Dedifferentiated amniotic fluid mesenchymal stem cell (primary cell): ENCODE measurements around the gene KDM7A.

ENCODE experiments used
- DNase-seq: peaks from one replicate; pipeline ENCODE4 v3.0.0-alpha.2; 2016; ENCODE audit errors: extremely low spot score

KDM7A gene

DNA sequence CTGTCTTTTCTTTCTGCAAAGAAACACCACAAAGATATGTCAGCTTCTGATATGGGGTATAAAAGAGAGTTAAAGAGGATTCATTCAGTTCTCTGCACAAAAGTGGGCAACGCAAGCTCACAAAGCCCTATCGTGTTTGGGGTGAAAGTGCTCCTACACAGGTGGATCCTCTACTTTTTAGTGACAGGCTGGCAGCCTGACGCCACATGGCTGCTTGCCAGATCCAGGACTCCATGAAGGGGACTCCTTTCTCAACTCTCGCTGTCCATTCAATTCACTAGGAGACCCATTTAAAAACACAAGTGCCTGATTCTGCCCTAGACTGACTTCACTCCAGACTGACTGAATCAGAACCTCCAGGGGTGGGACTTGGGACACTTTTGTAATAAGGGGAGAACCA is 122.0 kb downstream of the KDM7A start:
- DNase-seq, result no peak

DNA sequence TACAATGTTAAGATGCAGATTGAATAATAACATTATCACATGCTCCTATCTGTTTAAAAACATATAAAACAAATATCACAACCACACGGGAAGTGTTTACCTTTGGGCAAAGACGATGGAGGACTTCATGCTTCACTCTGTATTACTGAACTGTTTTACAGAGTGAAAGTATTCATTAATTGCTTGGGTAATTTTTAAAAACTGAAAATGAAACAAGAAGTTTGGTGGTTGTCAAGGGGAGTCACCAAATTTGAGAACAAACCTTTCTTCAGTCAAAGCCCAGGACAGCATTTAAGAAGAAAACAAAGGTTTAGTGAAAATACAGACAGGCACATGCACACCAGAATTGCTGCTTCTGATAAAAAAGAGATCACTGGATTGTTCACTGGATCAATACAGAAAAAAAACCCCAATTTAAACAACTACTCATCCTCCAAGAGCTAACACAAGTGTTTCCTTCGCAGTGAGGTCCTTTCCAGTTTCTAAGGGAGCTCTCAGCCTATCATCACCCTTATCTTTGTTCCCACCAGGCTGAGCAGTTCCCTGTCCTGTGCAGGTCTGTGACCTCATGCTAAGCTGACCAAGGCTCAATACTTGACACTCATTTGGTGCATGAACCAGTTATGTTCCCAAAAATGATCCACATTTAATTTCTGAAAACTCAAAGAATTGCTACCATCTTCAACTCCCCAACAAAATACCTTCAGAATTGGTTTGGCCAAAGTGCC is 122.8 kb downstream of the KDM7A start:
- no peak for DNase-seq

DNA sequence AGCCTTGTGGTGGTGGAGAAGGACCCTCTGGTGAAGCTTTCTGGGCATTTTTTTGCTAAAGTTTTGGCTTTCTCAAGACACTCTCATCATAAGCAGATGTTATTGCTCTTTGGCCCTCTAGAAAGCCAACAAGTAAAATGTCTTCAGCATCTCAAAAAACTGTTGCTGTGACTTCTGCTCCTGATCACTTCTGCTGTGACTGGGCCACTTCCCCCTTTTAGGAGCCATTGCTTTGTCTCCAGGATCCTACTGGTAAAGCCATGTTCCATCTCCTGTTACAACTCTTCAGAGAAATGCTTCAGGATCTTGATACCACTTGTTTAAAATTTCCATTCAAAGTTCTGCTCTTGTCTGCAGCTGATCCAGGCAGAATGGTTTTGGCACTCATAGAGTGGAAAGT is 125.0 kb downstream of the KDM7A start:
- DNase-seq, result no peak

DNA sequence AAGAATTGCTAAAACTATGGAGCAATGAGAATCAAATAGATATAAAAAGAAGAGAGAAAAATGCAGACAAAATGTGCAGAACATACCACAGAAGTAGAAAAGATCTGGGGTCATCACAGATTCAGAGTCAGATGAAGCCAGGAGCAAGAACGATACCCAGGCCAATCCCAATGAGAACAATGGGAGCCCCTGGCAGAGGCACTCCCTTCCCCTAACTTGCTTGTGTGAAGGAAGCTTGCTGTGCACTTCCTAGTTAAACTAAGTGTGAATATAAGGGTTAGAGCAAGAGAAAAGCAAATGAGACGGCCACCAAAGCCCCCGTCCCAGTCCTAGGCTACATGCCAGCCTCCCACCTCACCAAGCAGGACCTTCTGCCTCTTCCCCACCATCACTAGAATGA is 126.7 kb downstream of the KDM7A start:
- no peak for DNase-seq

DNA sequence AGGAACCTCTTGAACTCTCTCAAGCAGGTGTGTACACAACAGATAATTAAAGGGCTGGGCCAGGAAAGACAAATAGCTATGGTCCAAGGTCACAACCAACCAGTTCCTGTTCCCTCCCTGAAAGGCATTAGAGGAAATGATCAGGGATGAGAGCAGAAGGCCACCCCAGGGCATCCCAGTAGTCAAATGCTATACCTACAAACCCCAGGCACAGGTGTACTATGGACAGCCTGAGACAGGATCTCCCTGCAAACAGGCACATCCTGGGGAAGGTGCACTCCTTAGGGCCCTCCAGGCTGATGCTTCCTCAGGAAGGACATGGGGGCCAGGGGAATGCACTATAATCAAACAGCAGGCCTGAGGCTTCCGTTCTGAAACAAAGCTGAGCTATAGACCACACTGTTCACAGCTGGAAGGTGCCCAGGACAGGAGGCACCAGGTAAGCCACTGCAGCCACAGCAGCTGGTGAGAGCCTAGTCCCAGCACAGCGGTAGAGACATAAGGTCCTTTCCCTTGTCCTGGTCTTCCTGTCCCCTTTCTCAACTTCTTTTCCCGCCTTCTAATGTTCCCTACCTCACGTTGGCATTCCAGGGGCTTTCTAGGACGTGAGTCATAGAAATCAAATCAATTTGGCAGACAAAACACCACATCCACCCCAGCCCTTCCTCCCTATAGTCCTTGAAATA is 127.3 kb downstream of the KDM7A start:
- DNase-seq, result no peak

DNA sequence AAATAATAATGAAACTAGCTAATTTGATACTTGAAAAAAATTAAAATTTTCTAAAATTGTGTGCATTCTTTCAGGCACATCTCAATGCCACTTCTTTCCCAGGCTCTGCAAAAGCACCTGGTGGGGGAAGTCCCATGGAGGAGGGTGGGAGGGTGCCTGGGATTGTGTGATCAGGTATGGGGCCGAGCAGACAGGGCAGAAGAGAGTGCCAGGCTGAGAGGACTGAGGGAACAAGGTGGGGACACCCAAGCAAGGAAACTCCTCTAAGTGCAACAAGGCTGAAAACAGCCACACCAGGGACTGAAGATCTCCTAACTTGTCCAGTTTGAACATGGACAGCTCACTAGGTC is 127.8 kb downstream of the KDM7A start:
- no peak for DNase-seq

DNA sequence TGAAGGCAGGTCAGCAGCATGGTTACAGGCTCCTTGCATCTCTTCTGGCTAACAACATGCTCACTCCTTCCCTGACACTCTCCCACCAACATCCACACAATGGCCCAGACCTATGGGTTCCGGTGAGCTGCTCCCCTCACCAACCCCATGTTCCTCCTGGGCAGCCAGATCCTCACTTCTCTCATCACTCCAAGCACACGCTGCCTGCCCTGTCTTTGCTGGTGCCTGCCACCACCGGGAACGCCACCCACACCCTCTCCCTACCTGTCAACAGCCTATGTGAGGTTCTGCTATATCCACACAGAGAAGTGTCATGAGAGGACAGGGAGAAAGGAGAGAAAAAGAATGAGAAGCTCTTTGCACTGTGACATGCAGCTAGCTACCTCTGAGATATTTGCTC is 128.6 kb downstream of the KDM7A start:
- DNase-seq, result no peak

DNA sequence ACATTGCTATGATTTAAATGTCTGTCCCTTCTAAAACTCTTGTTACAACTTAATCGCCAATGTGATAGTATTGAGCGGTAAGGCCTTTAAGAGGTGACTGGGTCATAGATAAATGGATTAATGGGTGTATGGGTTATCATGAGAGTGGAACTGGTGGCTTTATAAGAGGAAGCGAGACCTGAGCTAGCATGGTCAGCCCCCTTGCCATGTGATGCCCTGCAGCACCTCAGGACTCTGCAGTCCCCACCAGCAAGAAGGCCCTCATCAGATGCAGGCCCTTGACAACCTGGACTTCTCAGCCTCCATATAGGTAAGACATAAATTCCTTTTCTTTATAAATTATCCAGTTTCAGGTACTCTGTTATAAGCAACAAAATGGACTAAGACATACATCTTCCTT is 129.6 kb downstream of the KDM7A start:
- no peak for DNase-seq

DNA sequence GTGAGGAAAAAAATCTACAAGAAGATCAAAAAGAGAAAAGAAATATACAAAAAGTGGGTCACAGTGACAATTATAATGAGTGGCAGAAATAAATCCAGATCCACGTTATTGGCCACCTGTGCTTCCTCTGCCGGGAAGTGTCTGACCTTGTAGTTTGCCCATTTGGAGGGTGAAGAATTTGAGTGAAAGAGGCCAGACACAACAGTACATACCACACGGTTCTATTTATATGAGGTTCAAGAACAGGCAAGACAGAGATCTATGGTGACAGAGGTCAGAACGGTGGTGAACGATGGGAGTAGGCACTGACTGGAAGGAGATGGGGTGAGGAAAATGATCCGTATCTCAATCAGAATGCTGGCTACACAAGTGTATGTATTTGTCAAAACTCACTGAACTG is 131.1 kb downstream of the KDM7A start:
- DNase-seq, result no peak

DNA sequence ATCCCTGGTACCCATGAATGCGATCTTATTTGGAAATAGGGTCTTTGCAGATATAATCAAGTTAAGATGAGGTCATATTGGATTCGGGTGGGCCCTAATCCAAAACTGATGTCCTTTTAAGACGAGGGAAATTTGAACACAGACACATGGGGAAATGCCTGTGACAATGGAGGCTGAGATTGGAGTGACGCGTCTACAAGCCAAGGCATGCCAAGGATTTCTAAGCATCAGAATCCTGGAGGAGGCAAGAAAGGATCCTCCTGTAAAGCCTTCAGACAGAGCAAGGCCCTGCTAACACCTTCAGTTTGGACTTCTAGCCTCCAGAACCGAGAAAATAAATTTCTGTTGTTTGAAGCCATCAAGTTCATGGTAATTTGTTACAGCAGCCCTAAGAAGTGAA is 132.5 kb downstream of the KDM7A start:
- DNase-seq, result no peak

DNA sequence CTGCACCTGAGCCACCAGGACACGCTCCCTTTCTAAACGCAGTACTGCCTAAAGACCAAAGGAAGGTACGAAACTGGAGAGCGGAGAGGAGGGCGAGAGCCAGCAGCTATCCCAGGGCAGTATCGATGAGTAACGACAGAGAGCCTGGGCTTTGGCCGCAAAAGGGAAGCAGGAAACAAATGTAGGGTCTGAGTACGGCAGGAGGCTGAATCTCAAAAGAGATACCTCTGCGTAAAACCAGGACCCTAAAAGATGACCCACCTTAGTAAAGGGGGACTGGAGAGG is 134.5 kb downstream of the KDM7A start:
- DNase-seq, result no peak

DNA sequence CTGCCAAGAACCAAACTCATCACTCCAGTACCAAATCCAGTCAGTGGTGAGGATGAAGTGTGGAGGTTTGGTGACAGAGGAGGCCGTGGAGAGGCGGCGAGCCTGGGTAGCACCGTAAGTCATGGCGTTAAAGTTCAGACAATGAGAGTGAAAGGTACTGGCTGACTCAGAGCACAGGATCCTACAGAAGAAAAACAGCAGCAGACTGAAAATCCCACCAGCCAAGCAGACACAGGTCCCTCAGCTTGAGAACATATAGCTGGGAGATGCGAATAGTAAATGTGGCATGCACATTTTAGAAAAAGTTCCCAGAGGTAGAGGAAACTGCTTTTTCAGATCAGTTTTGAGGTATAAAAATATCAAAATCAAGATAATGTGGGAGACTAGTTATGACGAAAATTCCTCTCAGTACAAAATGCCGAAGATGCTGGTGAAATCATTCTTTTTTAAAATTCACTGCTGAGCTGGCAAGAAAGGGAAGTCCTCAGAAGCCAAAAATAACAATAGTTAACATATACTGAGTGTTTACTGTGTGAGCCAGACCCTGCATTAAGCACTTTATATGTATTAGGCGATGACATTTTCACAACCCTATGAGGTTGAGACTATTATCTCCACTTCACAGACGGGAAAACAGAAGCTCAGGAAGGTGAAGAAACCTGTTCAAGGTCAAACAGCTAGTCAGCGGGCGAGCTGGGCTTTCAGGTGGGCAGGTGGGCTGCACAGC is 135.0 kb downstream of the KDM7A start:
- no peak for DNase-seq

DNA sequence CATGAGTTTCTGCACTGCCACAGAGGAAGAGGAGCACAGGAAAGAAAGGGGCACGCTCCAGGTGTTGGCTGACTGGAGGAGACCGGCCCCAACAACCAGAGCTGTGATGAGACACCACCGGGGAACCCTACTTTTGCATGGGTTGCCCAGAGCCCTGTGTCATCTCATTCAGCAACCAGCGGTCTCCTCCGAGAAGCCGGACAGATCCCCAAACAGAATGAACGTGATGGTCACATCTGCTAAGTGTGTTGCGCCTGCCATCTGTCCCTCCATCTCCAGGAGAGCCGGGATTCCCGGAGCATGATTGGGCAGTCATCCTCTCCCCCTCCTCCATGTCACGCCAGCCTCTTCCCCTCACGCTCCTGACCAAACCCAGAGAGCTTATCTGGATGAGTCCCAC is 136.9 kb downstream of the KDM7A start:
- no peak for DNase-seq

DNA sequence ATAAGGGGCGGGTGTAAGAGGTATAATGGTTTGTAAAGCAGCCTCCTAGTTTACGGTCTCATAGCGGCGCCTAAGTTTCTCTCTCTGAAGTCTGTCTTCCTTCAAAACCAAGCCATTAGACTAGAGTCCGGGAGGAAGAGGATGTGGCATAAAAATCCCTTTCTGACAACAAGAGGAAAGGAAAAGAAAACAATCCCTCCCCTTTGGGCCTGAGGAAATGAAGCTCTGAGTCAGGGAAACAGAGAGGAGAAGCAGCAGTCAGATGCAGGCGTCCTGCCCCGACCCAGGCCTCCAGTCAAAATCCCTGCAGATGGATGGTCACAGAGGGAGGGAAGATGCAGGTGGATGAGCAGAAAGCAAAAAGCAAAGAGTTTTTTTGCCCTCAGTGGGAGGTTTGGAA is 137.7 kb downstream of the KDM7A start:
- DNase-seq, result no peak

DNA sequence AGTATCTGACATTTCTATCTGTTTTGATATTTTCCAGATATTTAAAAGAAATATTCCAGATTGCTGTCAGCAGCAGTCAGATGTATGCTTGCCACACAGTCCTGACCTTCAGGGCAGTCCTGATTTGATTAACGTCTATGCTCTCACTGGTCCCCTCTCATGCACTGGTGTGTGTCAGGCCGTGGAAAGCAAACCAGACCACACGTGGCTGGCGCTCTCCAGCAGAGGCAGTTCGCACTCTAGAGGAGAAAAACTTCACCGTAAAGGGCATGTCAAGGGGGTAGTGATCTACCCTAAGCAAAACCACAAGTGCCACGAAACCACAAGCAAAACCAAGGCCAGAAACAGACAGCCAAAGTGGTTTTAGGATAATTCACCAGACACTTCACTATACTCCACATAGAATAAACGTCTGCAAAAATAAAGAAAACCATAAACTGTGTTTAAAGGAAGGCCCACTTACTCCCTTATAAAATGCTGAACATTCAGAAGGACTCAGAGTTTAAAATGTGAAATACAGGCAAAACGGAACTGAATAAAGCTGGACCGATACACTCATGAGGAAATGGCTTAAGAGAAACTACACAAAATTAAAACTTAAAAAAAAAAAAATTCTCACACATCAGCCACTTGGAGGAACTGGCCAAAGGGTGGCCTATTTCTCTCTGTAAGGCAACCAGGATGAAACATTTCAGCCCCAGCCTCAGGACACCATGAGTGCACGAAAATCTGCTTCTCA is 140.4 kb downstream of the KDM7A start:
- no peak for DNase-seq

DNA sequence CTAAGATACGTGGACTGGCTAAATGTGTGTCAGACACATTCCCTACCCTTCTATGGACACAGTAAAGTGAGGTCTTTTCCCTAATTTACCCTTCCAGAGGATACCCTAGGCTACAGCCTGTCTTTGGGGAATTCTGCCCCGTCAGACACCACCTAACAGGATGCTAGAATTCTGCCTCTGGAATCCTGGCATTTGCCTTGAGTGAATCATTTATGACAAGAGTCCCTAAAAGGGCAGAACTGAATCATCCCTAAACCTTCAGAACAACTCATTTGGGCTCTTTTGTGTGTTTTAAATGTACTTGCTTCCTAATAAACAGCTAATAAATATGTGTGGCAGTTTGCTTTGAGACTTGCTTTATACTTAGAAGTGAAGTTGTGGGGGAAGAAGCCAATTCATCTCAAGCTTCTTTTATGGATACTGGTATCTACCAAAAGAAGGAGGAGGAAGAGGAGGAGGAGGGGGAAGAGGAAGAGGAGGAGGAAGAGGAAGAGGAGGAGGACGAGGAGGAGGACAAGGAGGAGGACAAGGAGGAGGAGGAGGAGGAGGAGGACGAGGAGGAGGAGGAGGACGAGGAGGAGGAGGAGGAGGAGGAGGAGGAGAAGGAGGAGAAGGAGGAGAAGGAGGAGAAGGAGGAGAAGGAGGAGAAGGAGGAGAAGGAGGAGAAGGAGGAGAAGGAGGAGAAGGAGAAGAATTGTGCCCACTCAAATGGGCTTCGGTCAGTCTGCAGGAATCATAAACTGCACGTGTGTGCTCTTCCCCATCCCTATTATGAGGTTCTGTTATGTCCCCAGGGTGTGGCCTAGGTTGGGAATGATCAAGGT is 141.2 kb downstream of the KDM7A start:
- peak; percentile 22 for DNase-seq
